GM23338 (cell line): ENCODE measurements around the gene NT5C2.

Experiments used
- CTCF ChIP-seq, 2 experiments: fragments of 200-600 bp in 1 of 2; sonication (generic) in 1 of 2; conservative IDR thresholded peaks; 2 replicates each; pipeline versions ENCODE4 v1.5.1 to v1.6.1; 2016 to 2017; ENCODE audit warnings: antibody characterized with exemption in 2 of 2, low read depth in 2 of 2, mild to moderate bottlenecking in 2 of 2, moderate library complexity in 1 of 2
- ETS1 ChIP-seq: IDR thresholded peaks from 2 replicates; pipeline ENCODE4 v1.6.1; 2016; ENCODE audit warnings: antibody characterized with exemption
- EZH2 ChIP-seq: fragments of 200-600 bp; sonication (generic); IDR thresholded peaks from one replicate; pipeline ENCODE4 v1.8.0; 2017; ENCODE audit warnings: antibody characterized with exemption, mild to moderate bottlenecking, low read depth; ENCODE audit not compliant: unreplicated experiment
- EZH2phosphoT487 ChIP-seq: fragments of 200-600 bp; sonication (generic); IDR thresholded peaks from one replicate; pipeline ENCODE4 v1.8.1; 2018; ENCODE audit warnings: antibody characterized with exemption; ENCODE audit not compliant: unreplicated experiment
- NANOG ChIP-seq: IDR thresholded peaks from 2 replicates; pipeline ENCODE4 v1.6.1; 2016; ENCODE audit warnings: antibody characterized with exemption, borderline replicate concordance
- POLR2AphosphoS5 ChIP-seq: IDR thresholded peaks from 2 replicates; pipeline ENCODE4 v1.6.1; 2016; ENCODE audit warnings: antibody characterized with exemption, low read depth
- STAT1 ChIP-seq: IDR thresholded peaks from one replicate; pipeline ENCODE4 v1.6.1; 2016; ENCODE audit warnings: antibody characterized with exemption; ENCODE audit not compliant: unreplicated experiment
- TF ChIP-seq, protein P1 (sequence below): IDR thresholded peaks from one replicate; pipeline ENCODE4 v1.6.1; 2018; ENCODE audit warnings: antibody characterized with exemption; ENCODE audit not compliant: unreplicated experiment

GRCh38 chr10:103140469-103140868 lies 52.6 kb downstream of the NT5C2 start:
- TF ChIP-seq NANOG, result no peak
- no peak for TF ChIP-seq EZH2
- TF ChIP-seq CTCF (conservative IDR thresholded peaks at IDR 0.05; ENCODE audit: low read depth in 2 of 2), result no peak
- TF ChIP-seq POLR2AphosphoS5, result no peak
- TF ChIP-seq ETS1, result no peak
- TF ChIP-seq, protein P1, sequence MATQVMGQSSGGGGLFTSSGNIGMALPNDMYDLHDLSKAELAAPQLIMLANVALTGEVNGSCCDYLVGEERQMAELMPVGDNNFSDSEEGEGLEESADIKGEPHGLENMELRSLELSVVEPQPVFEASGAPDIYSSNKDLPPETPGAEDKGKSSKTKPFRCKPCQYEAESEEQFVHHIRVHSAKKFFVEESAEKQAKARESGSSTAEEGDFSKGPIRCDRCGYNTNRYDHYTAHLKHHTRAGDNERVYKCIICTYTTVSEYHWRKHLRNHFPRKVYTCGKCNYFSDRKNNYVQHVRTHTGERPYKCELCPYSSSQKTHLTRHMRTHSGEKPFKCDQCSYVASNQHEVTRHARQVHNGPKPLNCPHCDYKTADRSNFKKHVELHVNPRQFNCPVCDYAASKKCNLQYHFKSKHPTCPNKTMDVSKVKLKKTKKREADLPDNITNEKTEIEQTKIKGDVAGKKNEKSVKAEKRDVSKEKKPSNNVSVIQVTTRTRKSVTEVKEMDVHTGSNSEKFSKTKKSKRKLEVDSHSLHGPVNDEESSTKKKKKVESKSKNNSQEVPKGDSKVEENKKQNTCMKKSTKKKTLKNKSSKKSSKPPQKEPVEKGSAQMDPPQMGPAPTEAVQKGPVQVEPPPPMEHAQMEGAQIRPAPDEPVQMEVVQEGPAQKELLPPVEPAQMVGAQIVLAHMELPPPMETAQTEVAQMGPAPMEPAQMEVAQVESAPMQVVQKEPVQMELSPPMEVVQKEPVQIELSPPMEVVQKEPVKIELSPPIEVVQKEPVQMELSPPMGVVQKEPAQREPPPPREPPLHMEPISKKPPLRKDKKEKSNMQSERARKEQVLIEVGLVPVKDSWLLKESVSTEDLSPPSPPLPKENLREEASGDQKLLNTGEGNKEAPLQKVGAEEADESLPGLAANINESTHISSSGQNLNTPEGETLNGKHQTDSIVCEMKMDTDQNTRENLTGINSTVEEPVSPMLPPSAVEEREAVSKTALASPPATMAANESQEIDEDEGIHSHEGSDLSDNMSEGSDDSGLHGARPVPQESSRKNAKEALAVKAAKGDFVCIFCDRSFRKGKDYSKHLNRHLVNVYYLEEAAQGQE, result no peak
- no peak for TF ChIP-seq STAT1
- TF ChIP-seq EZH2phosphoT487, result no peak
